ENCODE results near the gene DST.
A peak's percentile ranks its signal among the peaks of the same experiment; 100 is the strongest.

The DST gene

DNA sequence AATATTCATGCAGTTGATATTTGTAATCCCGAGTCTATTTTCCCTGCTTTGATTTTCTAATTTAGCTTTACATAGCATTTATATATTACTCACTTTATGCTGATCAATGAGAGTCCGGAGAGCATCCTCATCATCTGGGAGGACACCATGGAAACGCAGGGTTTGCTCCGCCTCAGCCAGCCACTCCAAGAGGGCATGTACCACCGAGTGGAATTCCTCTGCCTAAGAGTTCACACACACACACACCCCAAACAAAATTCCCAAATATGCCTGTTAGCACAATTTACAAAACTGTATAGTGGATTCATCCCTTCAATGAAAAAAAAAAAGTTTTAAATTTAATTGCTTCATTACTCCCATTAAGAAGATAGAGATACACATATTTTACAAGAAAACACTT, 160.7 kb downstream of the DST start:
- DNase-seq (ENCODE audit: low spot score) = no peak

GRCh38 chr6:56480654-56481337, 161.9 kb downstream of the DST start:
- no peak for DNase-seq (ENCODE audit: low spot score)

DNA sequence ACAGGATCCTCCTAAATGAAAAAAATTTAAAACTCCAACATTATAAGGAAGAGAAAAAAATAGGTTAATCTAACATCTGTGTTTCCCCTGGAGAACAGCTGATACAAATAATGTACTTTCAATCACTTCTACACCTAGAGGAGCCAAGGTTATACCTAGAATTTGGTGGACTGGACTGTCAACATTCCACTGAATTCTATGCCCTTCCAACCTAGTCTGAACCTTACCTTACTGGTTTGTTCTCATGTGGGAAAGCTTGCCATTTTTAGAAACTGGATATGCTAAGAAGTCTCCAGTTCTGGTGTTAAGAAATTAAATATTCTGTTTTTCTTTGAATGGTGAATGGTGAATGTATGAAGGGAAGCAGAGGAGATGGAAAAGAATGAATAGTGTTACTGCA, 162.4 kb downstream of the DST start:
- DNase-seq (ENCODE audit: low spot score) = no peak

DNA sequence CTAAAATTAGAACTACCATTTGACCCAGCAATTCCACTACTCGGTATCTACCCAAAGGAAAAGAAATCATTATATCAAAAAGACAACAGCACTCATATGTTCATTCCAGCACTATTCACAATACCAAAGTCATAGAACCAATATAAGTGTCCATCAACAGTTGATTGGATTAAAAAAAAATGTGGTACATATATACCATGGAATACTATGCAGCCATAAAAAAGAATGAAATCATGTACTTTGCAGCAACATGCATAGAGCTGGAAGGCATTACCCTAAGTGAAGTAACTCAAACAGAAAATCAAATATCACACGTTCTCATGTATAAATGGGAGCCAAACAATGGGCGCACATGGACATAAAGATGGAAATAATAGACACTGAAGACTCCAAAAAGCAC, 163.3 kb downstream of the DST start:
- DNase-seq (ENCODE audit: low spot score) = no peak

DNA sequence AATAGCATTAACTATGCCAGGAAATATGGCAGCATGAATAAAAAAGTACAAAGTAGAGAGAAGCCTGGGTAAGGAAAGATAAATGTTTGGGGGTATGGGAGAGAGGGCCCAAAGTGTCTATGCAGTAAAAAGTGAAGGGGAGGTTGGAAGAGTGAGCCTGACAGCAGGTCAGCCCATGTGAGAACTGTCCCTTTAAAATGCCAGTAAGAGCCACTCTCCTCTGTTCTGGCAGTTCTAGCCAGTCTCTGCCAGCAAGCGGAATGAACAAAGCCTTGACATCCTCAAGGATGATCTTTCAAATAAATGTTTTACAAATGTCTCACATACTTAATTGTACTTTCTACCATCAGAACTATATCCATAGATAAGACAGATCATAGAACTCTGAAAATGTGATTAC, 164.5 kb downstream of the DST start:
- DNase-seq (ENCODE audit: low spot score) = no peak

DNA sequence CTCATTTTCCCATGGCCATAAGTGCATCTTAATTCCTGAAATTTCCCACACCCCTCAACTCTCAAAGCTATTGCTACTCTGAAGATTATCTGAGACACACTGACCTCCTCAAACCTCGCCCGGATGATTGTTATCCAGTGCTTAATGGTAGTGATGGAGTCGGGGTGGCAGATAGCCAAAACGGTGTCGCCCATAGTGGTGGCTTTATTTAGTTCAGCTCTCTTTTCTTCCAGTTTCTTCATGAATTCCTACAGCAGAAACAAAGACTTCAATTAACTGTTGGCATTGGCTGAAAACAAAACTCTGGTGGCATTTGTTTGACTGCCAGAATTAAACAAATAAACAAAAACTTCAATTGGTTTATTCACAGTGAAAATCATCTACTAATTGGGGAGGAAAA, 165.4 kb downstream of the DST start:
- DNase-seq (ENCODE audit: low spot score) = no peak

GRCh38 chr6:56475736-56476457, 166.8 kb downstream of the DST start:
- peak; percentile 65 for DNase-seq (ENCODE audit: low spot score)

GRCh38 chr6:56474532-56474931, 168.2 kb downstream of the DST start:
- DNase-seq (ENCODE audit: low spot score) = no peak

GRCh38 chr6:56463443-56463842, 179.2 kb downstream of the DST start:
- no peak for DNase-seq (ENCODE audit: low spot score)

- DNase-seq (ENCODE audit: low spot score) = no peak
Observed at GRCh38 chr6:56459030-56459805, 183.5 kb downstream of the DST start.

- DNase-seq (ENCODE audit: low spot score) = no peak
Observed at GRCh38 chr6:56458324-56458884, 184.3 kb downstream of the DST start.

- DNase-seq (ENCODE audit: low spot score) = no peak
Observed at GRCh38 chr6:56456785-56457184, 185.9 kb downstream of the DST start.

- DNase-seq (ENCODE audit: low spot score) = no peak
Observed at GRCh38 chr6:56450882-56451739, 191.6 kb downstream of the DST start.

GRCh38 chr6:56450376-56450775, 192.3 kb downstream of the DST start:
- no peak for DNase-seq (ENCODE audit: low spot score)

- no peak for DNase-seq (ENCODE audit: low spot score)
Observed at GRCh38 chr6:56448046-56448445, 194.6 kb downstream of the DST start.

DNA sequence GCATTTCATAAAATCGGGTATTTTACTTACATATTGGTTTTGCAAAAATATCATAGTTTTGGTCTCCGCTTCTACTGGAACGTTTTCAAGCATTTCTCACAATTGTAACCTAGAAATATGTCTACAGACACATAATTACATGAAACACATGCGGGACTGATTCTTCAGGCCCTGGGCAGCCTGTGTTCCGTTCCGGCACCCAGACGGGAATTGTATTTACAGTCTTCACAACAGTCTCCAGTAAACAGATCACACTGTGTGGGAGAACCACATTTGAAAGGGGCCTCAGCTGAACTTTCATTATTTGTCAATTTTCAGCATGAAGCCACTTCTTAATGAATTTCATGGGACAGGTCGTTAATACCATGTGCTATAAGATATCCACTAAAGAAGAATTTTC, 196.9 kb downstream of the DST start:
- no peak for DNase-seq (ENCODE audit: low spot score)

- DNase-seq (ENCODE audit: low spot score) = no peak
Observed at GRCh38 chr6:56444855-56445254, 197.8 kb downstream of the DST start.

DNA sequence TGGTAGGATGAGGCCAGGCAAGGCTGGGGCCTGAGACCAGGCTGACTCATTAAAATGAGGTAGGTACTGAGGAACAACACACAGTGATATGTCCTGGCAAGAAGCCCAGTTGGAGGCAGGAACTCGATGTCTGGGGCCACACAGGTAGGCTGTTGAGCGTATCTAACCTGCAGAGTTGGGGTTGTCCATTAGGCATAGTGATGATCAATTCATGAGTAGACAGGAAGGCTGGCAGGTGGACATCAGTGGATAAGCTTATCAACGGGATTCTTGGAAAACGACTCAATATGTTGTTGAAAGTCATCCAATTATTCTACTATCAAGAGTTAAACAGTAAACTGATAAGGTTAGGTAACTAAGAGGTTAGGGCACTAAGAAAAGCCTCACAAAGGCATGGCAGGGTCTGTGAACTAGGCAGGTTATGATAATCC, 202.1 kb downstream of the DST start:
- DNase-seq (ENCODE audit: low spot score) = no peak

DNA sequence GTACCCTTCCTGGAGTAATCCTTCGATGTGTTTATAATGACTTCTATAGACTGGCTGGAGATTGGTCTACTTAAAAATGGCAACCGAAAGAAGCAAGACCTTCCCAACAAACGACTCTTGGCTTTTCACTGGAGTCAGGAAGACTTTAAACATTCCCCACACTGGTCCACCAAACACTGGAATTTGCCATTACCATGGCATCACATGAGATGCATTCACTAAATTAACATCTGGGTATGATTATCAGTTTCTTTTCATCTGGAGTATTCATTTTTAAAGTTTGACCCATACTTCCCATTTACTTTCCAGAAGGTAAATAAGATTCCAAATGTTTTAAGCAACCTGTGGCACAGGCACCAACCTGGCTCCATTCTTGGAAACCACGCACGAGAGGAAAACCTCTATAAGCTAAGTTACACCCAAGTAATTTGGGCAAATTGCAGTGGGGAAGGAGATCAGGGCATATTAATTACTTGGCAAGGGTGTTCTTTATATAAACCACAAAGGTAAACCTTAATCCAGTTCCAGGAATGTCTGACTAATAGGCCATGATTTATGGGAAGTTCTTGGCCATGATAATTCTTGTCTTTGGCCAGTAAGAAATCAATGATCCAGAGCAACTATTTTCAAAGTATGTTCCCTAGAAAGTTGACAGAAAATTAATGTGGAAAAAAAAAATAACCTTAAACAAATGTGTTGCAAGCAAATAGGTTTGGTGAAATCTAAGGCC, 205.4 kb downstream of the DST start:
- no peak for DNase-seq (ENCODE audit: low spot score)

DNA sequence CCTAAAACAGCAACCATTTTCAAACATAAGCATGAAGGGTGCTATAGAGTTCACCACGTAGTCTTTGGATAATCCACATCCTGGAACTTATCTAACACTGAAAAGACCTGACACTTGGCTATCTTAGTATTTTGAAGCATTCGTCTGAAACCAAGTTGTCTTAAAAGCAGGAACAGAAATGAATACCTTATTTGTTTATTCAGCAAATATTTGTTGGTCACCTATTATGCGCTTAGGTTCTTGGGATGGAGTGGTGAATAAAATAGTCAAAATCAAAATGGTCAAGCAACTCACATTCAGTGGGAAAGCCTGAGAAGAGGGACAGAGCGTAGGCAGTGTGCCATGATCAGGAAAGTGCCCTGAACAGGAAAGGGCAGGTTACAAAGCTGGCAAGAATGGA, 206.9 kb downstream of the DST start:
- no peak for DNase-seq (ENCODE audit: low spot score)

DNA sequence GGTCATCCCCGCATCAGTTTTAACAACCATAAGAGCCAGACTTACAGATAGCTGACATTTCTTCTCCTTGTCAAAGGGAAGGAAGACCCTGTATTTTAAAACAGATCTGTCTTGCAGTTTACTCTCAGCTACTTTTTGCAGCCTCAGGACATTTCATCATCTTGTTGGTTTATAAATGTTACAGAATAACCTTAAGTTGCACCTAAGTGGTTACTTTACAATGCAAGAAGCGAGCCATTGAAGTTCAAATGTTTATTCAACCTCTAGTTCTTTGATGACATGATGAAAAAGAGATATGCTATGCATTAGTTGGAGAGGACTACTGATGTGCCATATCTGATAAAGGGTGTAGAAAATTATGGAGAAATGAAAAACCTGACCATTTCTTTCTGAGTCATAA, 207.4 kb downstream of the DST start:
- no peak for DNase-seq (ENCODE audit: low spot score)
